Fibroblast of lung (primary cell): Measurements from ENCODE around the gene TBC1D21. TPM values are rescaled to one million over a fixed set of nuclear protein-coding genes. Genes with fewer than 3 reads are reported as not detected.
A peak's percentile ranks its signal among the peaks of the same experiment; 100 is the strongest.

Experiments
- DNase-seq, 2 donors: peaks; one replicate each; pipeline versions ENCODE4 v3.0.0 to v3.0.0-alpha.2; 2010; ENCODE audit warnings: low read depth in 2 of 2
- H2AFZ ChIP-seq: 2 replicates; pipeline ENCODE4 v1.5.1; 2012; ENCODE audit warnings: low read length, control low read depth, inconsistent platforms
- H3K27ac ChIP-seq: 2 replicates; pipeline ENCODE4 v1.5.1; 2011; ENCODE audit warnings: low read length, control low read depth; ENCODE audit not compliant: insufficient read depth
- H3K27me3 ChIP-seq: 2 replicates; pipeline ENCODE4 v1.5.1; 2011; ENCODE audit warnings: mild to moderate bottlenecking, low read length; ENCODE audit not compliant: control insufficient read depth, insufficient read depth
- H3K36me3 ChIP-seq: 2 replicates; pipeline ENCODE4 v1.5.1; 2011; ENCODE audit warnings: low read length; ENCODE audit not compliant: control insufficient read depth, insufficient read depth
- H3K4me1 ChIP-seq: 2 replicates; pipeline ENCODE4 v1.5.1; 2011; ENCODE audit warnings: low read length; ENCODE audit not compliant: control insufficient read depth, insufficient read depth; ENCODE audit errors: extremely low read depth
- H3K4me2 ChIP-seq: 2 replicates; pipeline ENCODE4 v1.5.1; 2011; ENCODE audit warnings: low read length, control low read depth; ENCODE audit not compliant: insufficient read depth; ENCODE audit errors: extremely low read depth
- H3K4me3 ChIP-seq, 4 experiments: fragments of 200-600 bp in 1 of 4; sonication (generic) in 1 of 4; replicated peaks in 1 of 4; 2 replicates each; pipeline ENCODE4 v1.5.1; 2011 to 2016; ENCODE audit warnings: low read length in 4 of 4, low read depth in 3 of 4, mild to moderate bottlenecking in 3 of 4, control low read depth in 2 of 4, inconsistent platforms in 1 of 4, mixed read lengths in 1 of 4; ENCODE audit not compliant: insufficient read depth in 1 of 4; ENCODE audit errors: control extremely low read depth in 1 of 4
- H3K79me2 ChIP-seq: 2 replicates; pipeline ENCODE4 v1.5.1; 2012; ENCODE audit warnings: mild to moderate bottlenecking, low read length, inconsistent platforms; ENCODE audit not compliant: control insufficient read depth, insufficient read depth
- H3K9ac ChIP-seq: 2 replicates; pipeline ENCODE4 v1.5.1; 2011; ENCODE audit warnings: mild to moderate bottlenecking, low read length, control low read depth; ENCODE audit not compliant: insufficient read depth
- H3K9me3 ChIP-seq: 2 replicates; pipeline ENCODE4 v1.5.1; 2012; ENCODE audit warnings: low read depth, low read length; ENCODE audit not compliant: control insufficient read depth, insufficient read depth
- H4K20me1 ChIP-seq: 2 replicates; pipeline ENCODE4 v1.5.1; 2011; ENCODE audit warnings: low read length; ENCODE audit not compliant: control insufficient read depth, insufficient read depth; ENCODE audit errors: extremely low read depth
- EZH2 ChIP-seq: IDR thresholded peaks from 2 replicates; pipeline ENCODE4 v1.5.1; 2012; ENCODE audit warnings: low read length, control low read depth, mild to moderate bottlenecking; ENCODE audit errors: missing control alignments
- polyA plus RNA-seq, 2 donors: library from polyadenylated mRNA; depleted of rRNA in 1 of 2; stranded (reverse) in 1 of 2; unstranded in 1 of 2; fragments of >200 nt; gene quantifications; 2 replicates each; pipeline ENCODE4 v1.2.1, GENCODE V29; 2011 to 2012; ENCODE audit warnings: missing spikeins in 1 of 2
- total RNA-seq: library from RNA; depleted of rRNA; stranded (reverse); fragments of >200 nt; gene quantifications from 2 replicates; pipeline ENCODE4 v1.2.1, GENCODE V29; 2014
- TF ChIP-seq, protein P1 (sequence below), 2 donors: IDR thresholded peaks in 1 of 2; conservative IDR thresholded peaks in 1 of 2; 1 replicate in 1 of 2; 2 replicates in 1 of 2; pipeline ENCODE4 v1.5.1; 2011 to 2012; ENCODE audit warnings: low read length in 2 of 2, control low read depth in 1 of 2, inconsistent platforms in 1 of 2, low read depth in 1 of 2, mild to moderate bottlenecking in 1 of 2

Gene TBC1D21
- total and polyA plus RNA-seq, 2 donors (not counting 1 experiment from before 2014, with no cell fraction given) = not detected

GRCh38 chr15:73885954-73886700 lies 12.8 kb downstream of the TBC1D21 start:
- Histone ChIP-seq H4K20me1 (no peaks in the 10 kb centered on the region), H3K79me2 (no peaks in the 10 kb centered on the region), H3K27ac (no peak overlapping the region), H3K4me3 (no peak overlapping the region), H3K9ac (no peak overlapping the region), H3K36me3 (no peaks in the 10 kb centered on the region), H3K4me1 (no peaks in the 10 kb centered on the region), H2AFZ (no peak overlapping the region), H3K9me3 (no peaks in the 10 kb centered on the region), H3K4me2 (no peak overlapping the region), H3K27me3 (peaks cover 19% of the 10 kb centered on the region)
- no peak for DNase-seq
- peak; percentile 22 for TF ChIP-seq EZH2
- TF ChIP-seq, protein P1, sequence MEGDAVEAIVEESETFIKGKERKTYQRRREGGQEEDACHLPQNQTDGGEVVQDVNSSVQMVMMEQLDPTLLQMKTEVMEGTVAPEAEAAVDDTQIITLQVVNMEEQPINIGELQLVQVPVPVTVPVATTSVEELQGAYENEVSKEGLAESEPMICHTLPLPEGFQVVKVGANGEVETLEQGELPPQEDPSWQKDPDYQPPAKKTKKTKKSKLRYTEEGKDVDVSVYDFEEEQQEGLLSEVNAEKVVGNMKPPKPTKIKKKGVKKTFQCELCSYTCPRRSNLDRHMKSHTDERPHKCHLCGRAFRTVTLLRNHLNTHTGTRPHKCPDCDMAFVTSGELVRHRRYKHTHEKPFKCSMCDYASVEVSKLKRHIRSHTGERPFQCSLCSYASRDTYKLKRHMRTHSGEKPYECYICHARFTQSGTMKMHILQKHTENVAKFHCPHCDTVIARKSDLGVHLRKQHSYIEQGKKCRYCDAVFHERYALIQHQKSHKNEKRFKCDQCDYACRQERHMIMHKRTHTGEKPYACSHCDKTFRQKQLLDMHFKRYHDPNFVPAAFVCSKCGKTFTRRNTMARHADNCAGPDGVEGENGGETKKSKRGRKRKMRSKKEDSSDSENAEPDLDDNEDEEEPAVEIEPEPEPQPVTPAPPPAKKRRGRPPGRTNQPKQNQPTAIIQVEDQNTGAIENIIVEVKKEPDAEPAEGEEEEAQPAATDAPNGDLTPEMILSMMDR (conservative IDR thresholded peaks at IDR 0.05 in 1 of 2, IDR thresholded peaks at IDR 0.05 in 1 of 2; ENCODE audit: low read depth in 1 of 2, low read length in 2 of 2) = no peak

DNA sequence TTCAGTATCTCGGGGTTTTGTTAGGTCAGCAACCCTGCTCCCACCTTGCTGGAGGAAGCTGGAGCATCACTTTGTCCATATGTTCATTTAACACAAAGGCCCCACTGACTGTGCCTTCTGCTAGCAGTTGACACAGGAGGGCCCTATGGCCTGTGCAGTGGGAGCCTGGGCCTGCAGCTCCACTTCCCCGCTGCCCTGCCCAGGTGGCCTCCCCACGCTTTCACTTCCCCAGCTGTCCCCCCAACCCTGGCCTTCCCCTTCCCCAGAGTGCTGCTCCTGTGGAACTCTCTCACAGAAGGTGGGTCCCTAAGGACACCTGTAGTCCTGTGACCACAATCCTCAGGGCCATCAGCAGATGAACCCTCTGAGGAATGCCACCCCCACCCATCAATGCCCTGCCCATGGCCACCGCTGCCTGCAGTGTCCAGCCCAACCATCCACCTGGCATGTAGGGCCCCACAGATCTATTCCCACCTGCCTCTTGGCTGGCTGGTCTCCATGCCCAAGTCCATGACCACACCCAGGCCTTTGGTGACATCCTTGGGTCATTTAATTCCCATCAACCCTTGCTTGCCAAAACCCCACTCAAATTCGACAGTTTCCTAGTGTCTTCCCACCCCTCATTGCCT lies 13.5 kb downstream of the TBC1D21 start:
- no peaks in the 10 kb centered on the region for H3K9me3 ChIP-seq
- H3K4me3 ChIP-seq = no peak overlapping the region
- no peak for DNase-seq
- no peak overlapping the region for H3K4me2 ChIP-seq
- H4K20me1 ChIP-seq = no peaks in the 10 kb centered on the region
- no peak for TF ChIP-seq EZH2
- TF ChIP-seq, protein P1 (conservative IDR thresholded peaks at IDR 0.05 in 1 of 2, IDR thresholded peaks at IDR 0.05 in 1 of 2; ENCODE audit: low read depth in 1 of 2, low read length in 2 of 2) = no peak
- no peak overlapping the region for H3K9ac ChIP-seq
- H3K4me1 ChIP-seq = no peaks in the 10 kb centered on the region
- H3K79me2 ChIP-seq = no peaks in the 10 kb centered on the region
- peaks cover 16% of the 10 kb centered on the region for H3K27me3 ChIP-seq
- no peaks in the 10 kb centered on the region for H3K36me3 ChIP-seq
- no peak overlapping the region for H2AFZ ChIP-seq
- H3K27ac ChIP-seq = no peak overlapping the region

DNA sequence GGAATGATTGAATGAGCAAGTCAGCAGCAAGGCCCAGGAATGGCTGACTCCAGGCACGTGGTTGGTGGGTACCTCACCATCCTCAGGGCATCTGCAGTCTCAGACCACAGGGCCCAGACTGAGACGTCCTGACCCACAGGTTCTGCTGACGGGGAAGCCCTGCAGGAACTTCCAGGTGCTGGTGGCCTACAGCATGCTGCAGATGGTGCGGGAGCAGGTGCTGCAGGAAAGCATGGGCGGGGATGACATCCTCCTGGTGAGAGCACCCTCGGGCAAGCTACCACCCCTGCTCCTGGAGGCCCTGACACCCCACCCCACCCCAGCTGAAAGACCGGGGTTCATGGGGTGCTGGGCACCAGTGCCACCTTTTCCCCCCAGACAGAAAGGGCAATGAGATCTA lies 14.1 kb downstream of the TBC1D21 start:
- H3K27me3 ChIP-seq = peaks cover 12% of the 10 kb centered on the region

More for the DNA sequence above, 14.1 kb downstream of the TBC1D21 start:
- TF ChIP-seq, protein P1 (conservative IDR thresholded peaks at IDR 0.05 in 1 of 2, IDR thresholded peaks at IDR 0.05 in 1 of 2; ENCODE audit: low read depth in 1 of 2, low read length in 2 of 2) = no peak
- no peak for TF ChIP-seq EZH2
- no peak for DNase-seq
- Histone ChIP-seq H3K79me2 (no peaks in the 10 kb centered on the region), H3K9me3 (no peaks in the 10 kb centered on the region), H3K4me2 (no peak overlapping the region), H3K27ac (no peak overlapping the region), H3K9ac (no peak overlapping the region), H2AFZ (no peak overlapping the region), H3K4me1 (no peaks in the 10 kb centered on the region), H3K4me3 (no peak overlapping the region), H3K36me3 (no peaks in the 10 kb centered on the region), H4K20me1 (no peaks in the 10 kb centered on the region)
